GM12878 (cell line): ENCODE results near the gene ELL2. TPM values are rescaled to one million over a fixed set of nuclear protein-coding genes. Genes with fewer than 3 reads are reported as not detected.

Source experiments
- ATAC-seq: fragments of 200-7000 bp; cut with Tn5 transposase; 3 replicates; pipeline ENCODE4 v1.9.1; 2020; ENCODE audit warnings: mild to moderate bottlenecking, moderate library complexity
- BruUV-seq: library from RNA; stranded (reverse); fragments of 400-500 nt; replicated peaks from 2 replicates; lab custom pipeline; 2021; lab: Mats Ljungman, UMichigan
- CTCF ChIA-PET: fragments of 300-600 bp; sonication (Branson Sonifier 250); formaldehyde crosslinking; extraction: SDS; loops from one replicate; lab custom pipeline; 2021; ENCODE audit warnings: inconsistent platforms; lab: Yijun Ruan, JAX
- POLR2A ChIA-PET: fragments of 350-600 bp; formaldehyde crosslinking; extraction: SDS; loops from one replicate; lab custom pipeline; 2021; ENCODE audit warnings: inconsistent platforms; lab: Charles Lee
- RAD21 ChIA-PET: fragments of 300-600 bp; sonication (Branson Sonifier 250); formaldehyde crosslinking; loops from one replicate; lab custom pipeline; 2023; ENCODE audit warnings: antibody characterized with exemption; ENCODE audit not compliant: unreplicated experiment; lab: Charles Lee
- SMC1A ChIA-PET: fragments of 300-600 bp; sonication (Branson Sonifier 250); formaldehyde crosslinking; loops from one replicate; lab custom pipeline; 2023; ENCODE audit not compliant: unreplicated experiment, uncharacterized antibody; lab: Charles Lee
- DNase-seq: peaks from one replicate; pipeline ENCODE4 v3.0.0-alpha.2; 2011; ENCODE audit warnings: low read depth, low spot score
- FAIRE-seq: peaks from 3 replicates; lab custom pipeline; 2011; peaks lifted over from hg19 to GRCh38; lab: Jason Lieb, UNC
- H2AFZ ChIP-seq: 2 replicates; pipeline ENCODE4 v1.6.0; 2011; ENCODE audit warnings: low read depth, low read length, control low read depth; ENCODE audit not compliant: control insufficient read depth
- H3K27ac ChIP-seq: 2 replicates; pipeline ENCODE4 v1.5.1; 2011; ENCODE audit warnings: control low read depth; ENCODE audit not compliant: control insufficient read depth, insufficient read depth
- H3K27me3 ChIP-seq, 2 experiments: replicated peaks in 1 of 2; 2 replicates each; pipeline versions ENCODE4 v1.6.0 to v1.6.1; 2011; ENCODE audit warnings: low read length in 1 of 2; ENCODE audit not compliant: control insufficient read depth in 2 of 2, insufficient read depth in 2 of 2
- H3K36me3 ChIP-seq, 2 experiments: 2 replicates each; pipeline ENCODE4 v1.5.1; 2011; ENCODE audit warnings: low read length in 1 of 2; ENCODE audit not compliant: control insufficient read depth in 2 of 2, insufficient read depth in 2 of 2
- H3K4me1 ChIP-seq: 2 replicates; pipeline ENCODE4 v1.6.1; 2011; ENCODE audit warnings: mild to moderate bottlenecking, low read length, moderate library complexity, mixed read lengths; ENCODE audit not compliant: control insufficient read depth, insufficient read depth
- H3K4me2 ChIP-seq: 2 replicates; pipeline ENCODE4 v1.6.0; 2011; ENCODE audit warnings: control low read depth; ENCODE audit not compliant: control insufficient read depth, insufficient read depth
- H3K4me3 ChIP-seq: fragments of 200-600 bp; sonication (generic); 2 replicates; pipeline ENCODE4 v1.5.1; 2016
- H3K79me2 ChIP-seq: 2 replicates; pipeline ENCODE4 v1.6.0; 2011; ENCODE audit warnings: low read length; ENCODE audit not compliant: control insufficient read depth, insufficient read depth
- H3K9ac ChIP-seq: 2 replicates; pipeline ENCODE4 v1.8.0; 2011; ENCODE audit warnings: low read length, control low read depth, mixed read lengths; ENCODE audit not compliant: control insufficient read depth, insufficient read depth
- H3K9me3 ChIP-seq: replicated peaks from 3 replicates; pipeline ENCODE4 v1.5.1; 2011; ENCODE audit warnings: mild to moderate bottlenecking, low read length; ENCODE audit not compliant: control insufficient read depth, insufficient read depth
- H4K20me1 ChIP-seq: 2 replicates; pipeline ENCODE4 v1.6.0; 2011; ENCODE audit not compliant: control insufficient read depth, insufficient read depth
- MTA3 ChIP-seq: IDR thresholded peaks from 2 replicates; pipeline ENCODE4 v1.6.1; 2012; ENCODE audit warnings: low read length, inconsistent platforms, borderline replicate concordance
- PAX5 ChIP-seq: IDR thresholded peaks from 2 replicates; pipeline ENCODE4 v1.6.1; 2011; ENCODE audit warnings: low read depth, low read length, borderline replicate concordance
- SMC3 ChIP-seq: IDR thresholded peaks from 2 replicates; pipeline ENCODE4 v1.6.1; 2011; ENCODE audit warnings: low read length, improper control_type of control experiment, borderline replicate concordance
- SP1 ChIP-seq: IDR thresholded peaks from one replicate; pipeline ENCODE4 v1.6.1; 2011; ENCODE audit warnings: low read depth, low read length
- SREBF2 ChIP-seq: IDR thresholded peaks from 2 replicates; pipeline ENCODE4 v1.6.1; 2012; ENCODE audit warnings: mild to moderate bottlenecking, low read length
- YBX1 ChIP-seq: fragments of 450-650 bp; IDR thresholded peaks from 2 replicates; pipeline ENCODE4 v1.6.1; 2016; ENCODE audit warnings: antibody characterized with exemption
- ZNF217 ChIP-seq: fragments of 450-650 bp; IDR thresholded peaks from 2 replicates; pipeline ENCODE4 v1.6.1; 2017; ENCODE audit warnings: antibody characterized with exemption, mild to moderate bottlenecking
- WGBS: methylation state at CpG from one replicate; pipeline ENCODE4 v1.1.6; 2016; ENCODE audit warnings: low lambda C conversion rate; ENCODE audit not compliant: insufficient replicate concordance, insufficient coverage; ENCODE audit errors: missing lambda C conversion rate; 5-methylcytosine and 5-hydroxymethylcytosine counted together
- in situ Hi-C: fragments of 300-500 bp; cut with MboI; formaldehyde crosslinking; loops from 9 replicates; pipeline ENCODE4 v1.14.3; 2018; ENCODE audit warnings: mixed read lengths
- intact Hi-C: fragments of 100-400 bp; cut with micrococcal nuclease; formaldehyde crosslinking; loops from one replicate; pipeline ENCODE4 v1.14.2; 2022; ENCODE audit not compliant: unreplicated experiment
- polyA plus RNA-seq, 11 experiments: library from polyadenylated mRNA; depleted of rRNA in 4 of 11; unstranded in 6 of 11; stranded (reverse) in 5 of 11; fragments of >200 nt; fragmentation: Nextera tagmentation in 4 of 11; fragmentation: Illumina TruSeq in 1 of 11; extraction: Ambion mirVana in 4 of 11; extraction: Trizol in 1 of 11; gene quantifications; 1 replicate in 1 of 11; 2 replicates in 10 of 11; pipeline versions ENCODE4 v1.2.1 to v1.2.3, GENCODE V29; 2011 to 2016; ENCODE audit warnings: inconsistent platforms in 2 of 11, missing spikeins in 2 of 11, low read depth in 1 of 11
- total RNA-seq, 4 experiments: library from RNA; depleted of rRNA in 3 of 4; stranded (reverse); fragments of >200 nt in 3 of 4; fragmentation: Illumina TruSeq in 1 of 4; extraction: Trizol in 1 of 4; gene quantifications; 2 replicates each; pipeline versions ENCODE4 v1.2.1 to v1.2.3, GENCODE V29; 2013 to 2021
- TF ChIP-seq, protein P1 (sequence below), 3 experiments: IDR thresholded peaks in 2 of 3; conservative IDR thresholded peaks in 1 of 3; 2 replicates each; pipeline ENCODE4 v1.5.1; 2011; ENCODE audit warnings: low read depth in 3 of 3, low read length in 3 of 3, mild to moderate bottlenecking in 3 of 3, control low read depth in 2 of 3, moderate library complexity in 2 of 3, inconsistent platforms in 1 of 3, mixed read lengths in 1 of 3; ENCODE audit not compliant: control insufficient read depth in 2 of 3, insufficient read depth in 1 of 3; ENCODE audit errors: extremely low read depth in 1 of 3
- TF ChIP-seq, protein P2 (sequence below): fragments of 450-650 bp; IDR thresholded peaks from 2 replicates; pipeline ENCODE4 v1.6.1; 2018; ENCODE audit warnings: mild to moderate bottlenecking, low read depth, moderate library complexity; ENCODE audit not compliant: partially characterized antibody
- TF ChIP-seq, protein P3 (sequence below): fragments of 450-650 bp; formaldehyde crosslinking; IDR thresholded peaks from 2 replicates; pipeline ENCODE4 v1.4.0; 2020; ENCODE audit warnings: mild to moderate bottlenecking, moderate library complexity
- TF ChIP-seq, protein P4 (sequence below): IDR thresholded peaks from 2 replicates; pipeline ENCODE4 v1.6.1; 2012; ENCODE audit warnings: low read depth, low read length, improper control_type of control experiment

ELL2 gene
- total and polyA plus RNA-seq, 10 of the 15 experiments (the other 5 are each of a cell fraction or from before 2014, with no cell fraction given), result 24.2 to 91.4 (median 57.4) TPM

DNA sequence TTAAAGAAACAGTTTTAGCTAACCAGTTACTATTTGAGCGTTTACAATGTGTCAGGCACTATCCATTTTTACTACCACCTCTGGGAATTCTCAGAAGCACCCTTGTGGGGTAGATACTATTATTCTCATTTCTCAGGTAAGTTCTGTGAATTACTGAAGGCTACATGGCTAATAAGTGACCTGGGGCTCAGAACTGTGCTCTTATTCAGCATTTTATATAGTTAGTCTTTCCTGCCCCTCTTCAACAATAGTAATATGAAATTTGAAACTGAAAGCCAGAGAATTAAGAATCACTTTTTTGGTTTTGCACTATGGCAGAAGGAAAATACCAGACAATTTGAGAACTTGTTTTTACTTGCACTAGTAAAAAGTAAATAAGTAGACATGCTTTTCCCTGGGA, 11.8 kb downstream of the ELL2 start:
- no peak for DNase-seq
- SMC1A ChIA-PET, result interaction anchor here (0.6 to 6.2 kb wide), 15 partner anchors 9 to 387 kb away, joined by 3 to 71 read pairs (median 7); partner anchors contain the start of gene ELL2
- H3K27me3 ChIP-seq, result no peaks in the 10 kb centered on the region
- CTCF ChIA-PET, result interaction anchor here (0.5 to 6.6 kb wide), 11 partner anchors 9 to 386 kb away, joined by 3 to 61 read pairs (median 5); partner anchors contain the start of gene ELL2
- FAIRE-seq, result peak; percentile 70
- peak; percentile 68 for ATAC-seq
- POLR2A ChIA-PET, result interaction anchor here (0.8 to 3.4 kb wide), 10 partner anchors 8 to 34 kb away, joined by 3 to 13 read pairs (median 6); partner anchors contain the start of gene ELL2
- H3K36me3 ChIP-seq, result peaks cover 0 to 4% of the 10 kb centered on the region in 2 experiments; a peak in 2 of 4 replicates
- BruUV-seq, result no TSS peak
- H3K79me2 ChIP-seq, result peaks cover 92% of the 10 kb centered on the region
- H3K9me3 ChIP-seq, result peaks cover 2% of the 10 kb centered on the region; the same call in 2 of the 3 replicates
- peaks cover 18% of the 10 kb centered on the region; the same call in 1 of the 2 replicates for H3K4me1 ChIP-seq
- peak overlapping the region; percentile 84 for H3K4me2 ChIP-seq
- RAD21 ChIA-PET, result interaction anchor here (0.7 to 6.6 kb wide), 11 partner anchors 8 to 113 kb away, joined by 3 to 46 read pairs (median 12); no protein-coding TSS in a partner anchor
- H4K20me1 ChIP-seq, result no peaks in the 10 kb centered on the region
- H3K27ac ChIP-seq, result peak overlapping the region; percentile 67
- H2AFZ ChIP-seq, result no peak overlapping the region
- 4% methylated on average over 1 of the region's 1 CpG for WGBS
- peak overlapping the region; percentile 8; the same call in 1 of the 2 replicates for H3K9ac ChIP-seq
- H3K4me3 ChIP-seq, result peak overlapping the region; percentile 15; the same call in 1 of the 2 replicates
- in situ Hi-C loops (no loop called here), intact Hi-C loops (loop anchor here (10.0 kb wide), 1 partner anchor 305 kb away; the partner anchor contains the start of gene RFESD)
- TF ChIP-seq SREBF2 (no peak), ZNF217 (no peak), SP1 (no peak), MTA3 (no peak), SMC3 (no peak), PAX5 (no peak), YBX1 (no peak)
- TF ChIP-seq, protein P1, sequence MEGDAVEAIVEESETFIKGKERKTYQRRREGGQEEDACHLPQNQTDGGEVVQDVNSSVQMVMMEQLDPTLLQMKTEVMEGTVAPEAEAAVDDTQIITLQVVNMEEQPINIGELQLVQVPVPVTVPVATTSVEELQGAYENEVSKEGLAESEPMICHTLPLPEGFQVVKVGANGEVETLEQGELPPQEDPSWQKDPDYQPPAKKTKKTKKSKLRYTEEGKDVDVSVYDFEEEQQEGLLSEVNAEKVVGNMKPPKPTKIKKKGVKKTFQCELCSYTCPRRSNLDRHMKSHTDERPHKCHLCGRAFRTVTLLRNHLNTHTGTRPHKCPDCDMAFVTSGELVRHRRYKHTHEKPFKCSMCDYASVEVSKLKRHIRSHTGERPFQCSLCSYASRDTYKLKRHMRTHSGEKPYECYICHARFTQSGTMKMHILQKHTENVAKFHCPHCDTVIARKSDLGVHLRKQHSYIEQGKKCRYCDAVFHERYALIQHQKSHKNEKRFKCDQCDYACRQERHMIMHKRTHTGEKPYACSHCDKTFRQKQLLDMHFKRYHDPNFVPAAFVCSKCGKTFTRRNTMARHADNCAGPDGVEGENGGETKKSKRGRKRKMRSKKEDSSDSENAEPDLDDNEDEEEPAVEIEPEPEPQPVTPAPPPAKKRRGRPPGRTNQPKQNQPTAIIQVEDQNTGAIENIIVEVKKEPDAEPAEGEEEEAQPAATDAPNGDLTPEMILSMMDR (IDR thresholded peaks at IDR 0.05 in 2 of 3, conservative IDR thresholded peaks at IDR 0.05 in 1 of 3; ENCODE audit: control insufficient read depth in 2 of 3, extremely low read depth in 1 of 3, insufficient read depth in 1 of 3, low read depth in 3 of 3, low read length in 3 of 3), result no peak
- TF ChIP-seq, protein P2, sequence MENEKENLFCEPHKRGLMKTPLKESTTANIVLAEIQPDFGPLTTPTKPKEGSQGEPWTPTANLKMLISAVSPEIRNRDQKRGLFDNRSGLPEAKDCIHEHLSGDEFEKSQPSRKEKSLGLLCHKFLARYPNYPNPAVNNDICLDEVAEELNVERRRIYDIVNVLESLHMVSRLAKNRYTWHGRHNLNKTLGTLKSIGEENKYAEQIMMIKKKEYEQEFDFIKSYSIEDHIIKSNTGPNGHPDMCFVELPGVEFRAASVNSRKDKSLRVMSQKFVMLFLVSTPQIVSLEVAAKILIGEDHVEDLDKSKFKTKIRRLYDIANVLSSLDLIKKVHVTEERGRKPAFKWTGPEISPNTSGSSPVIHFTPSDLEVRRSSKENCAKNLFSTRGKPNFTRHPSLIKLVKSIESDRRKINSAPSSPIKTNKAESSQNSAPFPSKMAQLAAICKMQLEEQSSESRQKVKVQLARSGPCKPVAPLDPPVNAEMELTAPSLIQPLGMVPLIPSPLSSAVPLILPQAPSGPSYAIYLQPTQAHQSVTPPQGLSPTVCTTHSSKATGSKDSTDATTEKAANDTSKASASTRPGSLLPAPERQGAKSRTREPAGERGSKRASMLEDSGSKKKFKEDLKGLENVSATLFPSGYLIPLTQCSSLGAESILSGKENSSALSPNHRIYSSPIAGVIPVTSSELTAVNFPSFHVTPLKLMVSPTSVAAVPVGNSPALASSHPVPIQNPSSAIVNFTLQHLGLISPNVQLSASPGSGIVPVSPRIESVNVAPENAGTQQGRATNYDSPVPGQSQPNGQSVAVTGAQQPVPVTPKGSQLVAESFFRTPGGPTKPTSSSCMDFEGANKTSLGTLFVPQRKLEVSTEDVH, result no peak
- TF ChIP-seq, protein P3, sequence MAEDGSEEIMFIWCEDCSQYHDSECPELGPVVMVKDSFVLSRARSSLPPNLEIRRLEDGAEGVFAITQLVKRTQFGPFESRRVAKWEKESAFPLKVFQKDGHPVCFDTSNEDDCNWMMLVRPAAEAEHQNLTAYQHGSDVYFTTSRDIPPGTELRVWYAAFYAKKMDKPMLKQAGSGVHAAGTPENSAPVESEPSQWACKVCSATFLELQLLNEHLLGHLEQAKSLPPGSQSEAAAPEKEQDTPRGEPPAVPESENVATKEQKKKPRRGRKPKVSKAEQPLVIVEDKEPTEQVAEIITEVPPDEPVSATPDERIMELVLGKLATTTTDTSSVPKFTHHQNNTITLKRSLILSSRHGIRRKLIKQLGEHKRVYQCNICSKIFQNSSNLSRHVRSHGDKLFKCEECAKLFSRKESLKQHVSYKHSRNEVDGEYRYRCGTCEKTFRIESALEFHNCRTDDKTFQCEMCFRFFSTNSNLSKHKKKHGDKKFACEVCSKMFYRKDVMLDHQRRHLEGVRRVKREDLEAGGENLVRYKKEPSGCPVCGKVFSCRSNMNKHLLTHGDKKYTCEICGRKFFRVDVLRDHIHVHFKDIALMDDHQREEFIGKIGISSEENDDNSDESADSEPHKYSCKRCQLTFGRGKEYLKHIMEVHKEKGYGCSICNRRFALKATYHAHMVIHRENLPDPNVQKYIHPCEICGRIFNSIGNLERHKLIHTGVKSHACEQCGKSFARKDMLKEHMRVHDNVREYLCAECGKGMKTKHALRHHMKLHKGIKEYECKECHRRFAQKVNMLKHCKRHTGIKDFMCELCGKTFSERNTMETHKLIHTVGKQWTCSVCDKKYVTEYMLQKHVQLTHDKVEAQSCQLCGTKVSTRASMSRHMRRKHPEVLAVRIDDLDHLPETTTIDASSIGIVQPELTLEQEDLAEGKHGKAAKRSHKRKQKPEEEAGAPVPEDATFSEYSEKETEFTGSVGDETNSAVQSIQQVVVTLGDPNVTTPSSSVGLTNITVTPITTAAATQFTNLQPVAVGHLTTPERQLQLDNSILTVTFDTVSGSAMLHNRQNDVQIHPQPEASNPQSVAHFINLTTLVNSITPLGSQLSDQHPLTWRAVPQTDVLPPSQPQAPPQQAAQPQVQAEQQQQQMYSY (CRISPR knock-in tag), result no peak
- TF ChIP-seq, protein P4, sequence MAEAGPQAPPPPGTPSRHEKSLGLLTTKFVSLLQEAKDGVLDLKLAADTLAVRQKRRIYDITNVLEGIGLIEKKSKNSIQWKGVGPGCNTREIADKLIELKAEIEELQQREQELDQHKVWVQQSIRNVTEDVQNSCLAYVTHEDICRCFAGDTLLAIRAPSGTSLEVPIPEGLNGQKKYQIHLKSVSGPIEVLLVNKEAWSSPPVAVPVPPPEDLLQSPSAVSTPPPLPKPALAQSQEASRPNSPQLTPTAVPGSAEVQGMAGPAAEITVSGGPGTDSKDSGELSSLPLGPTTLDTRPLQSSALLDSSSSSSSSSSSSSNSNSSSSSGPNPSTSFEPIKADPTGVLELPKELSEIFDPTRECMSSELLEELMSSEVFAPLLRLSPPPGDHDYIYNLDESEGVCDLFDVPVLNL, result no peak
